Mesangial cell (primary cell): Measurements from ENCODE around the gene GK2. TPM values are rescaled to one million over a fixed set of nuclear protein-coding genes. Genes with fewer than 3 reads are reported as not detected.

ENCODE experiments used
- total RNA-seq: library from RNA; depleted of rRNA; stranded (reverse); fragments of >200 nt; gene quantifications from 2 replicates; pipeline ENCODE4 v1.2.3, GENCODE V29; 2015

GK2 gene
- total RNA-seq, result not detected in 2 replicates

GRCh38 chr4:79408063-79408462 is at the start of gene GK2:
Gene GK2, minus strand, starts transcription at chr4:79408228. Its CDS starts 28 bp downstream, at chr4:79408200.

Other genes starting within 250 kb of the GK2 start
- gene NAA11, start 82.2 kb downstream of the GK2 start, total RNA-seq, result not detected in 2 replicates